ENCODE data around the gene ADARB1.

ADARB1 gene

DNA sequence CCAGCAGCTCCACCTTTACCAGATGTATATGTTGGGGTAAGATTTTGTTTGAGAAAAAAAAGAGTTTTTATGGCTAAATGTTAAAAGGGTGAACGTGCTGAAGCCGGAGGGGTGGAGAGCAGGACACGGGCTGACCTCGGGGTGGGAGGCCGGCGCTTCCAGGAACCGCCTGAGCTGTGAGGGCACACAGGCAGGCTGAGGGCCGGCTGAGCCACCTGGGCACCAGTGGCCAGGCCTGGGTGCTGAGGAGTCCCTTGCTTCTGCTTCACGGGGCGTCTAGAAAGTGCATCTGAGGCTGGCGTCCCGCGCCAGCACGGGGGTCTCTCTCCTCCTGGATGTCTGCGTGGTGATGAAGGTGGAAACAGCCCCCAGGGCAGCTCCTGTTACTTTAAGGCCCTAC lies 33.6 kb upstream of the ADARB1 start:
- no peak overlapping the region for H3K4me3 ChIP-seq (replicated peaks; ENCODE audit: low read depth, low read length)
- DNase-seq (ENCODE audit: low read depth), result no peak
- TF ChIP-seq, protein P1, sequence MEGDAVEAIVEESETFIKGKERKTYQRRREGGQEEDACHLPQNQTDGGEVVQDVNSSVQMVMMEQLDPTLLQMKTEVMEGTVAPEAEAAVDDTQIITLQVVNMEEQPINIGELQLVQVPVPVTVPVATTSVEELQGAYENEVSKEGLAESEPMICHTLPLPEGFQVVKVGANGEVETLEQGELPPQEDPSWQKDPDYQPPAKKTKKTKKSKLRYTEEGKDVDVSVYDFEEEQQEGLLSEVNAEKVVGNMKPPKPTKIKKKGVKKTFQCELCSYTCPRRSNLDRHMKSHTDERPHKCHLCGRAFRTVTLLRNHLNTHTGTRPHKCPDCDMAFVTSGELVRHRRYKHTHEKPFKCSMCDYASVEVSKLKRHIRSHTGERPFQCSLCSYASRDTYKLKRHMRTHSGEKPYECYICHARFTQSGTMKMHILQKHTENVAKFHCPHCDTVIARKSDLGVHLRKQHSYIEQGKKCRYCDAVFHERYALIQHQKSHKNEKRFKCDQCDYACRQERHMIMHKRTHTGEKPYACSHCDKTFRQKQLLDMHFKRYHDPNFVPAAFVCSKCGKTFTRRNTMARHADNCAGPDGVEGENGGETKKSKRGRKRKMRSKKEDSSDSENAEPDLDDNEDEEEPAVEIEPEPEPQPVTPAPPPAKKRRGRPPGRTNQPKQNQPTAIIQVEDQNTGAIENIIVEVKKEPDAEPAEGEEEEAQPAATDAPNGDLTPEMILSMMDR (IDR thresholded peaks at IDR 0.05; ENCODE audit: low read length, missing control alignments), result no peak

DNA sequence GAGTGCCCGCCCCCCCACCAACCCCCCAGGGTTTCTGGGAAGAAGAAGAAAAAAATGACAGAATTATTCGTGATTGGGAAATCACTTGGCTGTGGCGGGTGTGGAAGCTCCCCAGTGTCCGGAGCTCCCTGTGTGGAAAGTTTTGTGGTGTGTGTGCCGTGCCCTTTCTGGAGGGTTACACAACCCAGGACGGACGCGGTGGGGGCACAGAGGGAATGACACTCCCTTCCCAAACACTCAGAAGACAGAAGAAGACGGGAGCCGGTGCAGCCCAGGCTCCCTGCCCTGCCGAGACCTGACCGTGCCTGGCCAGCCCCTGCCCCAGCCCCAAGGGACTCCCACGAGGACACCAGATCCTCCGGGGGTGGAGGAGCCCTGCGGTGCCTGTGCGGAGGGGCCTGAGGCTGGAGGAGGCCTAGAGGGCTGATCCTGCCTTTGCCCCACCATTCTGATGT lies 33.0 kb upstream of the ADARB1 start:
- DNase-seq (ENCODE audit: low read depth), result peak; percentile 85

DNA sequence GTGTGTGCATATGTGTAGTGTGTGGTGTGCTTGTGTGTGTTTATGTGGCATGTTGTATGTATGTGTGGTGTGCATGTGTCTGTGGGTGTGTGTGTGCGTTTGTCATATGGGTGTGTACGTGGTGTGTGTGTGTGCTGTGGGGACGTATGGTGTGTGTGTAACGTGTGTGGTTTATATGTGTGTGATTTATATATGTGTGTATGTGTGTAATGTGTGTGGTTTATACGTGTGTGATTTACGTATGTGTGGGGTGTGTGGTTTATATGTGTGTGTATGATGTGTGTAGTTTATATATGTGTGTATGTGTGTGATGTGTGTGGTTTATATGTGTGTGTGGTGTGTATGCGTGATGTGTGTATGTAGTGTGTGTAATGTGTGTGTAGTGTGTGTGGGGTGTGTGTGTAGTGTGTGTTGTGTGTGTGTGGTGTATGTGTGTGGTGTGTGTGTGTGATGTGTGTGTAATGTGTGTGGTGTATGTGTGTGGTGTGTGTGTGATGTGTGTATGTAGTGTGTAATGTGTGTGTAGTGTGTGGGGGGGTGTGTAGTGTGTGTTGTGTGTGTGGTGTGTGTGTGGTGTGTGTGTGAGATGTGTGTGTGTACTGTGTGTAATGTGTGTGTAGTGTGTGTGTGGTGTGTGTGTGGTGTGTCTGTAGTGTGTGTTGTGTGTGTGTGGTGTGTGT lies 32.3 kb upstream of the ADARB1 start:
- H3K4me3 ChIP-seq (replicated peaks; ENCODE audit: low read depth, low read length), result no peak overlapping the region
- DNase-seq (ENCODE audit: low read depth), result no peak
- TF ChIP-seq, protein P1 (IDR thresholded peaks at IDR 0.05; ENCODE audit: low read length, missing control alignments), result no peak

More for the DNA sequence above, 33.0 kb upstream of the ADARB1 start:
- TF ChIP-seq, protein P1 (IDR thresholded peaks at IDR 0.05; ENCODE audit: low read length, missing control alignments), result no peak
- H3K4me3 ChIP-seq (replicated peaks; ENCODE audit: low read depth, low read length), result no peak overlapping the region

DNA sequence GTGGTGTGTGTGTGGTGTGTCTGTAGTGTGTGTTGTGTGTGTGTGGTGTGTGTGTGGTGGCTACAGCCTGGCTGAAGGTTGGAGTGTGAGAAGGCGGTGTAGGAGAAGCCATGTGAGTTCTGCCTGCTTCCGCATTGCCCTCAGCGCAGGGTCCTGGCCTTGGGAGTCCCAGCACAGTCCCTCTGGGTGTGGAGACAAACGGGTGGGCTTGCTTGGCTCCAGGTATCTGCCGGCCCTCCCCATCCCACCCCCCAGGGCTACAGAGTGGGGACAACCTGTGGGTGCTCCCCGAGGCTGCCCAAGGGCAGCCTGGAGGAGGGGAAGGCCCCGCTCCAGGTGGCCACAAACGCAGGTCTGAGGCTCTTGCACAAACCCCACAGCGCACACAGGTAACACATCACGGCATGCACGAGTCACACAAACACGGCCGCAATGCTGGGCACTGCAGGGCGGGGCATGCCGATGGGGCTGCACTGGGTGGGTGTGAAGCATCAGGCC lies 31.7 kb upstream of the ADARB1 start:
- TF ChIP-seq, protein P1 (IDR thresholded peaks at IDR 0.05; ENCODE audit: low read length, missing control alignments), result no peak
- DNase-seq (ENCODE audit: low read depth), result no peak
- no peak overlapping the region for H3K4me3 ChIP-seq (replicated peaks; ENCODE audit: low read depth, low read length)

DNA sequence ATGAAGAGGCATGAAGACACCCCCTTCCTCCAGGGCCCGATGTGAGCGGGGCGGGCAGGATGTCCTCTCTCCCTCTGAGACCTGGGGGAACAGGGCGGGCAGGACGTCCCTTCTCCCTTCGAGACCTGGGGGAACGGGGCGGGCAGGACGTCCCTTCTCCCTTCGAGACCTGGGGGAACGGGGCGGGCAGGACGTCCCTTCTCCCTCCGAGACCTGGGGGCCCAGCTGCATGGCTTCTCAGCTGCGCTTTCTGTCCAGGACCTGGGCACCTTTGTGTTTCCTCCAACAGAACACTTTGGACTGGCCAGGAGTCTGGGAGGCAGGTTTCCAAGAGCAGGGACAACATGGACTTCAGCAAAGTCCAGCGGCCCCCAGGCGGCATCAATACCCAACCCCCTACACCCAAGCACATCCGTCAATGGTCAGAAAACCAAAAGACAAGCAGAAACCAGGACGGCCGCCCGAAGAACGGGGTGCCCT lies 30.8 kb upstream of the ADARB1 start:
- no peak for DNase-seq (ENCODE audit: low read depth)
- TF ChIP-seq, protein P1 (IDR thresholded peaks at IDR 0.05; ENCODE audit: low read length, missing control alignments), result no peak
- H3K4me3 ChIP-seq (replicated peaks; ENCODE audit: low read depth, low read length), result no peak overlapping the region

- H3K4me3 ChIP-seq (replicated peaks; ENCODE audit: low read depth, low read length), result no peak overlapping the region
- TF ChIP-seq, protein P1 (IDR thresholded peaks at IDR 0.05; ENCODE audit: low read length, missing control alignments), result no peak
- peak; percentile 48 for DNase-seq (ENCODE audit: low read depth)
These were observed 28.9 kb upstream of the ADARB1 start for GRCh38 chr21:45045481-45045880.

GRCh38 chr21:45047257-45047656 lies 27.1 kb upstream of the ADARB1 start:
- TF ChIP-seq, protein P1 (IDR thresholded peaks at IDR 0.05; ENCODE audit: low read length, missing control alignments), result no peak
- H3K4me3 ChIP-seq (replicated peaks; ENCODE audit: low read depth, low read length), result no peak overlapping the region
- DNase-seq (ENCODE audit: low read depth), result no peak
